CD14-positive monocyte (primary cell): ENCODE results near the gene LRRIQ1. TPM values are rescaled to one million over a fixed set of nuclear protein-coding genes. Genes with fewer than 3 reads are reported as not detected.

Experiments used
- DNase-seq, 3 donors: peaks; one replicate each; pipeline ENCODE4 v3.0.0-alpha.2; 2011 to 2022
- H2AFZ ChIP-seq: 2 replicates; pipeline ENCODE4 v1.6.0; 2012; ENCODE audit warnings: mild to moderate bottlenecking, low read depth, low read length, inconsistent platforms; ENCODE audit not compliant: insufficient read depth, poor library complexity, severe bottlenecking
- H3K27ac ChIP-seq, 2 donors: 1 replicate in 1 of 2; 2 replicates in 1 of 2; pipeline ENCODE4 v1.5.1; 2012 to 2013; ENCODE audit warnings: low read length in 2 of 2, control low read depth in 1 of 2, inconsistent platforms in 1 of 2, low read depth in 1 of 2, mild to moderate bottlenecking in 1 of 2
- H3K27me3 ChIP-seq, 2 donors: one replicate each; pipeline versions ENCODE4 v1.6.0 to v1.6.1; 2011 to 2013; ENCODE audit warnings: low read length in 2 of 2; ENCODE audit not compliant: control insufficient read depth in 2 of 2, insufficient read depth in 2 of 2
- H3K36me3 ChIP-seq, 2 donors: replicated peaks in 1 of 2; 1 replicate in 1 of 2; 2 replicates in 1 of 2; pipeline versions ENCODE4 v1.5.1 to v1.6.1; 2012 to 2013; ENCODE audit warnings: low read length in 2 of 2, control low read depth in 1 of 2, inconsistent platforms in 1 of 2, mild to moderate bottlenecking in 1 of 2; ENCODE audit not compliant: insufficient read depth in 2 of 2, control insufficient read depth in 1 of 2
- H3K4me1 ChIP-seq, 2 donors: 1 replicate in 1 of 2; 2 replicates in 1 of 2; pipeline versions ENCODE4 v1.5.1 to v1.6.1; 2012 to 2013; ENCODE audit warnings: low read length in 2 of 2, control low read depth in 1 of 2, inconsistent platforms in 1 of 2, mild to moderate bottlenecking in 1 of 2, moderate library complexity in 1 of 2; ENCODE audit not compliant: insufficient read depth in 2 of 2, control insufficient read depth in 1 of 2
- H3K4me2 ChIP-seq: replicated peaks from 2 replicates; pipeline ENCODE3; 2012; ENCODE audit warnings: low read length, moderate library complexity, mild to moderate bottlenecking; ENCODE audit not compliant: poor library complexity, severe bottlenecking; ENCODE audit errors: extremely low read depth
- H3K4me3 ChIP-seq, 3 experiments: fragments of 200-600 bp in 1 of 3; sonication (generic) in 1 of 3; replicated peaks in 1 of 3; 1 replicate in 2 of 3; 2 replicates in 1 of 3; pipeline ENCODE4 v1.5.1; 2011 to 2013; ENCODE audit warnings: low read length in 3 of 3, mild to moderate bottlenecking in 3 of 3, control low read depth in 2 of 3, low read depth in 2 of 3, inconsistent platforms in 1 of 3, moderate library complexity in 1 of 3
- H3K79me2 ChIP-seq: 2 replicates; pipeline ENCODE4 v1.6.0; 2012; ENCODE audit warnings: mild to moderate bottlenecking, control low read depth, inconsistent platforms, low read length, moderate library complexity; ENCODE audit not compliant: insufficient read depth
- H3K9ac ChIP-seq: 2 replicates; pipeline ENCODE4 v1.6.0; 2017; ENCODE audit warnings: low read length, mild to moderate bottlenecking; ENCODE audit not compliant: insufficient read depth, poor library complexity, severe bottlenecking
- H3K9me3 ChIP-seq, 2 donors: replicated peaks in 1 of 2; 1 replicate in 1 of 2; 2 replicates in 1 of 2; pipeline versions ENCODE4 v1.5.1 to v1.6.1; 2012 to 2013; ENCODE audit warnings: low read length in 2 of 2, control low read depth in 1 of 2; ENCODE audit not compliant: control insufficient read depth in 1 of 2, insufficient read depth in 1 of 2
- H4K20me1 ChIP-seq: 2 replicates; pipeline ENCODE4 v1.6.0; 2012; ENCODE audit warnings: mild to moderate bottlenecking, low read length, control low read depth, moderate library complexity; ENCODE audit not compliant: insufficient read depth
- H3K27ac Mint-ChIP-seq, 7 donors: one replicate each; pipeline ENCODE4 v1.8.0; 2020; ENCODE audit warnings: mild to moderate bottlenecking in 7 of 7, mixed read lengths in 7 of 7, moderate library complexity in 6 of 7, inconsistent platforms in 2 of 7
- H3K27me3 Mint-ChIP-seq, 3 donors: one replicate each; pipeline ENCODE4 v1.8.0; 2021 to 2022; ENCODE audit warnings: low read depth in 3 of 3, mild to moderate bottlenecking in 3 of 3, mixed read lengths in 3 of 3, moderate library complexity in 3 of 3, inconsistent platforms in 1 of 3
- H3K36me3 Mint-ChIP-seq, 2 donors: one replicate each; pipeline ENCODE4 v1.8.0; 2020; ENCODE audit warnings: mixed read lengths in 2 of 2, inconsistent platforms in 1 of 2, mild to moderate bottlenecking in 1 of 2
- H3K4me1 Mint-ChIP-seq: one replicate; pipeline ENCODE4 v1.8.0; 2020; ENCODE audit warnings: mild to moderate bottlenecking, mixed read lengths
- H3K4me3 Mint-ChIP-seq, 2 donors: one replicate each; pipeline ENCODE4 v1.8.0; 2020; ENCODE audit warnings: mild to moderate bottlenecking in 2 of 2, mixed read lengths in 2 of 2, moderate library complexity in 1 of 2
- H3K9me3 Mint-ChIP-seq, 7 donors: one replicate each; pipeline ENCODE4 v1.8.0; 2020 to 2022; ENCODE audit warnings: mixed read lengths in 7 of 7, mild to moderate bottlenecking in 6 of 7, moderate library complexity in 6 of 7, inconsistent platforms in 2 of 7
- WGBS: methylation state at CpG from one replicate; pipeline ENCODE4 v1.1.5; 2013; ENCODE audit warnings: missing lambda C conversion rate; ENCODE audit not compliant: insufficient coverage; 5-methylcytosine and 5-hydroxymethylcytosine counted together
- intact Hi-C, 2 donors: fragments of 100-400 bp; cut with micrococcal nuclease; formaldehyde crosslinking; loops; one replicate each; pipeline versions ENCODE4 v1.15.0 to v1.15.1; 2023
- polyA plus RNA-seq, 3 donors: library from polyadenylated mRNA; depleted of rRNA in 1 of 3; unstranded in 2 of 3; stranded (reverse) in 1 of 3; fragments of 300-500 nt in 2 of 3; fragments of >200 nt in 1 of 3; fragmentation: Illumina TruSeq in 2 of 3; gene quantifications; 1 replicate in 2 of 3; 2 replicates in 1 of 3; pipeline ENCODE4 v1.2.3, GENCODE V29; 2012 to 2021
- TF ChIP-seq, protein P1 (sequence below): fragments of 200-600 bp; IDR thresholded peaks from one replicate; pipeline ENCODE4 v1.8.0; 2022; ENCODE audit warnings: antibody characterized with exemption, mild to moderate bottlenecking

LRRIQ1 gene
- polyA plus RNA-seq, 3 donors = not detected

DNA sequence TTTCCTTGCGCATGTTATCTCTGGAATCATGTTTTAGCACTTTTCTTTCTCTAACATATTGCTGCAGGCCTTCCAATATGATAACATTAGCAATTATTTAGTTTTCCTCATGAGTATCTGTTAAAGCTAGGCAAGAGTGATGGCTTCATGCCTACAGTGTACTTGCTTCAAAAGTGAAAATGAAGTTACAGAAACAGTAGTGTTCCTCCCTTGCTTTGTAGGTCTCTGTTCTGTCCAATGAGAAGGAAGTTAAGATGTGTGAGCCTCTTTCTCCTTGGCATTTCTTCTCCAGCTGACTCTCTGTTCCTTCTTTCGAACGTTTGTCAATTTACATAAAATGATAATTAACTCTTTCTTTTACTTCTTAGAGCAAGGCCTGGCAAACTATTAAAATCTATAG is 22.2 kb downstream of the LRRIQ1 start:
- H3K9me3 ChIP-seq = no peaks in the 10 kb centered on the region
- Mint-ChIP-seq H3K27me3 (peaks cover 5 to 8% (median 8%) of the 10 kb centered on the region in 3 donors), H3K27ac (no peak overlapping the region), H3K36me3 (no peaks in the 10 kb centered on the region), H3K4me1 (peaks cover 18% of the 10 kb centered on the region), H3K9me3 (no peaks in the 10 kb centered on the region), H3K4me3 (peak overlapping the region in 1 of 2 donors; percentile 39)
- H3K4me2 ChIP-seq = no peak overlapping the region
- TF ChIP-seq, protein P1, sequence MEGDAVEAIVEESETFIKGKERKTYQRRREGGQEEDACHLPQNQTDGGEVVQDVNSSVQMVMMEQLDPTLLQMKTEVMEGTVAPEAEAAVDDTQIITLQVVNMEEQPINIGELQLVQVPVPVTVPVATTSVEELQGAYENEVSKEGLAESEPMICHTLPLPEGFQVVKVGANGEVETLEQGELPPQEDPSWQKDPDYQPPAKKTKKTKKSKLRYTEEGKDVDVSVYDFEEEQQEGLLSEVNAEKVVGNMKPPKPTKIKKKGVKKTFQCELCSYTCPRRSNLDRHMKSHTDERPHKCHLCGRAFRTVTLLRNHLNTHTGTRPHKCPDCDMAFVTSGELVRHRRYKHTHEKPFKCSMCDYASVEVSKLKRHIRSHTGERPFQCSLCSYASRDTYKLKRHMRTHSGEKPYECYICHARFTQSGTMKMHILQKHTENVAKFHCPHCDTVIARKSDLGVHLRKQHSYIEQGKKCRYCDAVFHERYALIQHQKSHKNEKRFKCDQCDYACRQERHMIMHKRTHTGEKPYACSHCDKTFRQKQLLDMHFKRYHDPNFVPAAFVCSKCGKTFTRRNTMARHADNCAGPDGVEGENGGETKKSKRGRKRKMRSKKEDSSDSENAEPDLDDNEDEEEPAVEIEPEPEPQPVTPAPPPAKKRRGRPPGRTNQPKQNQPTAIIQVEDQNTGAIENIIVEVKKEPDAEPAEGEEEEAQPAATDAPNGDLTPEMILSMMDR = no peak
- no peak overlapping the region for H3K9ac ChIP-seq
- no peaks in the 10 kb centered on the region for H4K20me1 ChIP-seq
- intact Hi-C loops = no loop called here
- H2AFZ ChIP-seq = no peak overlapping the region
- no peak for DNase-seq
- no peaks in the 10 kb centered on the region for H3K79me2 ChIP-seq
- H3K4me1 ChIP-seq = peaks cover 0 to 9% of the 10 kb centered on the region in 2 donors
- no peak overlapping the region for H3K27ac ChIP-seq
- no peaks in the 10 kb centered on the region for H3K36me3 ChIP-seq
- no peaks in the 10 kb centered on the region for H3K27me3 ChIP-seq
- no CpG with 5 or more reads among the region's 3 CpGs for WGBS
- H3K4me3 ChIP-seq = no peak overlapping the region

- no peaks in the 10 kb centered on the region for H3K27me3 ChIP-seq
- H3K4me2 ChIP-seq = no peak overlapping the region
- no peaks in the 10 kb centered on the region for H3K36me3 Mint-ChIP-seq
- H3K9ac ChIP-seq = no peak overlapping the region
- H3K4me3 Mint-ChIP-seq = no peak overlapping the region
- intact Hi-C loops = no loop called here
- H4K20me1 ChIP-seq = no peaks in the 10 kb centered on the region
- peaks cover 3 to 5% (median 4%) of the 10 kb centered on the region in 3 donors for H3K27me3 Mint-ChIP-seq
- H2AFZ ChIP-seq = no peak overlapping the region
- H3K4me1 Mint-ChIP-seq = peaks cover 18% of the 10 kb centered on the region
- H3K27ac ChIP-seq = no peak overlapping the region
- H3K36me3 ChIP-seq = no peaks in the 10 kb centered on the region
- no peak overlapping the region for H3K4me3 ChIP-seq
- no peak overlapping the region for H3K27ac Mint-ChIP-seq
- peaks cover 0 to 9% of the 10 kb centered on the region in 2 donors for H3K4me1 ChIP-seq
- H3K9me3 Mint-ChIP-seq = peaks cover 0 to 2% (median 0%) of the 10 kb centered on the region in 7 donors
- TF ChIP-seq, protein P1 = no peak
- no peaks in the 10 kb centered on the region for H3K9me3 ChIP-seq
- no CpG with 5 or more reads among the region's 6 CpGs for WGBS
- no peak for DNase-seq
- H3K79me2 ChIP-seq = no peaks in the 10 kb centered on the region
Measured at GRCh38 chr12:85059594-85059993, 23.4 kb downstream of the LRRIQ1 start.
